Stimulated activated CD4-positive, alpha-beta T cell treated with anti-CD3 and anti-CD28 coated beads, TNF-alpha, amount 100 ng/mL, for 1 hour (primary cell): ENCODE results near the gene SLC17A2.

Experiments used
- DNase-seq, 3 donors: peaks; one replicate each; pipeline ENCODE4 v3.0.0-alpha.2; 2020; ENCODE audit warnings: low read depth in 3 of 3, low spot score in 1 of 3

Gene SLC17A2

DNA sequence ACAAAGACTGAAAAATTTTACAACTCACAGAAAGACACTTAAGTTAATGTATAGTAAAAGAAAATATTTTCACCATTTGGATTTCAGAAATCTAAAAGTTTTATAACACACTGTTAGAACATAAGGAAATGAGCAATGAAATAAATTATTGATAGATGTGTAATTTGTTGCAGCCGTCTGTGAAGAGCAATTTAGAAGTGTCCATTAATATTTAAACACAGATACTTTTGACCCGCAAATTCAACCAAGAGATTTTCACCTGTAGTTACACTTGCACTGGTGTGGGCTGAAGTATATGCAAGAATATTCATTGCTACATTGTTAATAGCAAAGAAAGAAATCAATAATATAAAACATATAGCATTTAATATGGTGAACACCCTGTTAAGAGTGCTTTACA lies 41.9 kb downstream of the SLC17A2 start:
- DNase-seq, result no peak

DNA sequence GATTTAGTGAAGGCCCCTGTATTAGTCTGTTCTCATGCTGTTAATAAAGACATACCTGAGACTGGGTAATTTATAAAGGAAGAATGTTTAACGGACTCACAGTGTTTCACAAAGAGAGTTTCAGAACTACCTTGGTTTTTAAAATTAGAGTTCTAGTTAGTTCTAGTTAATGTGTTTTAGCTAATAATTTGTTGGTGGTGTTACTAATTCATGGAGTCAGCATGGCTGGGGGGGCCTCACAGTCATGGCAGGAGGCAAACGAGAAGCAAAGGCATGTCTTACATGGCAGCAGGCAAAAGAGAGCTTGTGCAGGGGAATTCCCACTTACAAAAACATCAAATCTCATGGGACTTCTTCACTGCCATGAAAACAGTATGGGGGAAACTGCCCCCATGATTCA lies 44.4 kb downstream of the SLC17A2 start:
- DNase-seq, result no peak

DNA sequence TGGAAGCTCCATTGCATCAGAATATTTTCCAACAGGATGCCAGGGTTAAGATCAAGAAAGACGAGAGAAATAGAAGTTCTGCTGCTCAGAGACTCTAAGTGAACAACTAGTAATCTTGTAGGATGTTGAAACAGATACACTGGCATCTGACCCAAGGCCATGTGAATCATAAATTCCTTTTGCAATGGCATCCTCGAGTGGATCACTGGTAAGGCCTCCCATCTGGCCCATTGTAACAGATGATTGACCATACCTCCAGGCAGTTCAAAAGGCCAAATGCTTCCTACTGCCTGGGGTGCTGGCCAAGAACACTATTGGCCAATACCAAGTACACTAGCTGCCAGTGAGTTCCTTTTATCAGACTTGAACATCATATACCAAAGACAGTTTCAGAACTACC lies 46.5 kb downstream of the SLC17A2 start:
- DNase-seq, result no peak

DNA sequence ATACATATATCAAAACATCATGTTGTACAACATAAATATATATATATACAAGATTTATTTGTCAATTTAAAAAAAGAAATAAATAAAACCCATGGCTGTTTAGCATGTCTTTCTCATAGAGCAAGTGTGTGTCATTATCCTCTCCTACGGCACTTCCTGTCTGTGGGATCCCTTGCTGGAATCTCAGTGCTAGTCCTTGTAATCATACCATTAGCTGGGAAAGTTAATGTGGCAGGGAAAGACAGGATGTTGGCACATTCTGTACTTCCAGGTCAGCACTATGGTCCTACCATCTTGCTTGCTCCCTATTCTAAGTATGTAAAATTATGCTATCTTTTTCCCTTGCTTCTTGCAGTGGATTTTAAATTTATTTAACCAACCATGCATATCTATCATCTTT lies 47.0 kb downstream of the SLC17A2 start:
- no peak for DNase-seq

DNA sequence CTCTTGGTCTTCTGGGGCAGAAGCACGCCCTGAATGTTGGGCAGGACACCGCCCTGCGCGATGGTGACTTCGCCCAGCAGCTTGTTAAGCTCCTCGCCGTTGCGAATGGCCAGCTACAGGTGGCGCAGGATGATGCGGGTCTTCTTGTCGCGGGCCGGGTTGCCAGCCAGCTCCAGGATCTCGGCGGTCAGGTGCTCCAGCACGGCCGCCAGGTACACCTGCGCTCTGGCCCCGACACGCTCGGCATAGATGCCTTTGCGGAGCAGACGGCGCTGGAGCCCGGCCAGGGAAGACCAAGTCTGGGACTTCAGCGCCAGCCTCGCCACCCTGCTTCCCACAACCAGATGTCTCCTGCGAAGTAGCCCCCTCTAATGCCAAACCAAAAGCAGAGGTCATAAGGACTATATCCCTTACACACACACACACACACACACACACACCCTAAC lies 48.4 kb downstream of the SLC17A2 start:
- peak in 2 of 3 donors; percentile 1 to 13 for DNase-seq

DNA sequence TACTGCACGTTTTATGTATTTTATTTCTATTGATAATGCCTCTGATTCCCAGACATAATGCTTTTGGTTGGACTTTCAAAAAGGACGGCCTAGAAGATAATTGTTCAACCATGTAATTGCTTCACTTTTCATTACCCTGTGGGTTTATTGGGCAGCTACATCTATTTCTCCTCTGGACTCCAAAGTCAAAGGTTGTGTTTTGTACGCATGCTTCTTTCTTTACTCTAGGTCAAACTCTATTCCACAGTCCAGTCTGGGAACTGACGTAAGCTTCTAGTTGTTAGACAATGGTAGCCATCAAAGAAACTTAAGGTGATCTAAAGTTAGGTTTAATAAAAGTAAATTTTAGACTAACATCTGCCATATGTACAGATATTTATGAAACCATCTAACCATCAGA lies 49.9 kb downstream of the SLC17A2 start:
- no peak for DNase-seq

DNA sequence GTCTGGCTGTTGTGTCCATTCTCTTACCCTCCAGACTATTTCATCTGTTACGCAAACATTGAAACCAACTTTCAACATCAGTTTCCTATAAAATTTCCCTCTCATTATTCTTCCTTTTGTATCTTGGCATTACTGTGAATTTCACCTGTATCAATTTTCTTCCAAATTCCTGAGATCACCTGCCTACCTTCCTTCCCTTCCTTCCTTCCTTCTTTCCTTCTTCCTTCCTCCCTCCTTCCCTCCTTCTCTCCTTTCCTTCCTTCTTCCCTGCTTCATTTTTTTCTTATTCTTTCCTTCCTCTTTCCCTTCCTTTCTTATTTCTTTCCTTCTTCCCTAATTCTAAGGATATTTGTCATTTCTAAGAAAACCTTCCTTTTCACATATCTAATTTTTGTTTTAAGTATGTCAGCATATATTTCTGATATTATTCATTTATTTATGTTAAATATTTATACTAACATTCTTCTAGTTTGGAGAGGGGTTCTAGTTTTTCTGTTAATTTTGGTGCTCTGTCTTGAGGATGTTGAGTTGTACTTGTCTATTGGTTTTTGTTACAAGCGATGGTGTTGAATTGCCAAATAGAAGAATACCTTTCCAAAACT lies 51.7 kb downstream of the SLC17A2 start:
- DNase-seq, result no peak

DNA sequence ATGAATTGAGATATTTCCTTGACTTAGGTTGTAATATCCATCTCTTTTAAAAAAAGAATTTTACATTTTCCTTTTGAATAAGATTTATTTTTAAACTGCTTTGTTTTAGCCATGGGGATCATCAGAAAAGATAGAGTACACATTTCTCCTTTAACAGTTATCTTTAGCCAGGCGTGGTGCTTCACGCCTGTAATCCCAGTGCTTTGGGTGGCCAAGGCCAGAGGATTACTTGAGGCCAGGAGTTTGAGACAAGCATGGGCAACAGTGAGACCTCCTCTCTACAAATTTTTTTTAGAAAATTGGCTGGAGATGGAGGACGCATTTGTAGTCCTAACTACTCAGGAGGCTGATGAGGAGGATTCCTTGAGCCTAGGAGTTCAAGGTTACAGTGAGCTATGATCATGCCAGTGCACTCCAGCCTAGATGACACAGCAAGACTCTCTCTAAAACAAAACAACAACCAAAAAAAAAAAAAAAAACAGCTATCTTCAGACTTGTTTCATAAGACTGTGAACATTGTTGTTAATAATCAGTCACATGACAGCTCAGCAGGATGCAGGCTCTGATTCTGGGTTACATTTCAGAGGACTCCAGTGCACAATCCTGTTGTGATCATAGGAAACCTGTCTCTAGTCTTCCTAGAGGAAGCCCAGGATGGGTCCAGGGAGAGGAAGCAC lies 54.4 kb downstream of the SLC17A2 start:
- DNase-seq, result no peak

DNA sequence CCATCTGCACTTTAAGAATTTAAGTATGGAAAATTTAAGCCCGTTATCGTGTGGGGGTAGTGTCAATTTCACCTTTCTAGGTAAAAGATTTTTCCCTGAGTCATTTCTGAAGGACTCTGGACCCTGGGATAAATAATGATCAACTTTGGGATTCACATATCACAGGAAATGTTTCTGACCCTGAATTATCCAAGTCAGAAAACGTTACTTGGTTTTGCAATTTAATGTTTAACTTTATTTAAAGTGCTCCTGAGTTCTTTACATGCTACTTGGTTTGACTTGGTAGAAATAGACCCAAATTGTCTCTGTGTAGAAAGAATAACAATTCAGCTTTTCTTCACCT lies 55.0 kb downstream of the SLC17A2 start:
- DNase-seq, result no peak

DNA sequence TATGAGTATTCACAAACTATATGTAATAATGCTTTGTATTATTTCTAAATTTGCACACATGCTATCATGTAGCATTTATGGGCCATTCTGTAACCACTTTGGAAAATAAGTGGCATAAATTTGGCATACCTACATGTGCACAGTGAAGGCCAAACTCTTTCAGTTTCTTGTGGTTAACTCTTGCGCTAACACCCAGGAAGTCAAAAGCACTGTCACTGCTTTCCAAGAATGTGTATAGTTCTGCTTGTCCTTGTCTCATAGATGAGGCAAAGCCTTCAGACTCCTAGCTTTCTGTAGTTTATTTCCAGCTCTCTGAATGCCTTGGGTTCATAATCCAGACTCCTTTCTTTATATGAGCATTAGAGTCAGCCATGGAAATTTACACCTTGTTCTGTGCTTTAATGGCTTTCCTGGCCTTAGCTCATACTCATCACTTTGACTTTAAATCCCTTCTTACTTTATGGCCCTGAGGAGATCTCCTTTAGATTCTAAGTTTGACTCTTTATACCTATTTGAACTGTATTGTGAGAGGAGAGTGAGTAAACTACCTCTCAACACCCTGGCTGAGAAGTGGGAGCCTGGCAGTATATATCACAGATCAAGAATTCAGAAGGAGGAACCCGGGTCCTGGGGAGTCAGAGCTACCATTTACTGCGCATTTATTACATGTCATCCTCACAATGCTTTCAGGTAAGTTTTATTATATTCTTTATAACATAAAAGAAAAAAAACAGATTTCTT lies 55.5 kb downstream of the SLC17A2 start:
- DNase-seq, result no peak

DNA sequence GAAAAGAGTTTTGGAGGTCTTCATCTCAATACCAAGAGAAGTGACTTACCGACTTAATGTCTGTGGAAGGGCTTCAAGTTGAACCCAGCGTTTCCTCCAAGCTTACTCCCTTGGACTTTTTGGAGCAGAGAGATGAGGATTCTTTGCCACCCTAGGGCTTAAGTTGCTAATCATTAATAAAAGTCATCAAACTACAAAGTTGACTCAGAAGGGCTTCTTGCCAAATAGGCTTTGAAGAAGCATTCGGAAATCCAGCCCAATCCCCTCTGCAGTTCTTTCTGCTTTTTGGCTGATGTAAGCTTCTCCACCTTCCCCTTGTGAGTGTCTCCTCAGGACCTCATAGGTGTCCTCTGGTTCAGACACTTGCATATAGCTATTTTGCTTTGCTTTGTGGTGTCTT lies 56.4 kb downstream of the SLC17A2 start, which contains the start of gene SLC17A3:
SLC17A3 (minus strand) TSS at position 126 of the 400 bp plus-strand sequence. CDS start 5,856 bp downstream, outside the sequence.
- no peak for DNase-seq

DNA sequence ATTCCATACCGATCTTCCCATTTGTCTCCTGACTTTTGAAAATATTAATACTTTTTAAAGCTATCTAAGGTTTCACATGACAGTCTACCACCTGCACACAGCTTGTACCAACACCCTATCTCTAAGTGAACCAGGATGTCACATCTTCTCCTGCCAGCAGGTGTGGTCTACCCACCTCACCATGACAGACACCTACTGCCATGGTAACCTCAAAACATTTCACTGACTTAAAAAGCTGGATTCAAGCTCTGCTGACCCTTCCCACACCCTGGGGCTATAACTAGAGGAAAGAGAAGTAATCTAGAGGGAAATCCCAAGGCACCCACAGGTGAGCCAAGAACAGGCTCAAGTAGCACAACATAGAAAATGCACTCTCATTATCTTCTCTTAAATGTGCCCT lies 57.7 kb downstream of the SLC17A2 start:
- DNase-seq, result no peak

DNA sequence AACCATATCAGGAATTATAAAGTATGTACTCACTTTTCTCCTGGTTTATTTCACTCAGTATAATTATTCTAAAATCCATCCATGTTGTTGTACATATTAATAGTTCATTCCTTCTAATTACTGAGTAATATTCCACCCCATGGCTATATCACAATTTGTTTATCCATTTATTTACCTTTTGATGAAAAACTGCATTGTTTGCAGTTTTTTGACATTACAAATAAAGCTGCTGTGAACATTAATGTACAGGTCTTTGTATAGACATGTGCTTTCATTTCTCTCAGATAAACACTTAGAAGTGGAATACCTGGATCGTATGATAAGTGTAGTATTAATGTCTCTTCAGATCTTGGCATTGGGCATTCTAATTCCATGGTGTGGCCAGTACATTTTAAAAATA lies 60.7 kb downstream of the SLC17A2 start:
- no peak for DNase-seq

DNA sequence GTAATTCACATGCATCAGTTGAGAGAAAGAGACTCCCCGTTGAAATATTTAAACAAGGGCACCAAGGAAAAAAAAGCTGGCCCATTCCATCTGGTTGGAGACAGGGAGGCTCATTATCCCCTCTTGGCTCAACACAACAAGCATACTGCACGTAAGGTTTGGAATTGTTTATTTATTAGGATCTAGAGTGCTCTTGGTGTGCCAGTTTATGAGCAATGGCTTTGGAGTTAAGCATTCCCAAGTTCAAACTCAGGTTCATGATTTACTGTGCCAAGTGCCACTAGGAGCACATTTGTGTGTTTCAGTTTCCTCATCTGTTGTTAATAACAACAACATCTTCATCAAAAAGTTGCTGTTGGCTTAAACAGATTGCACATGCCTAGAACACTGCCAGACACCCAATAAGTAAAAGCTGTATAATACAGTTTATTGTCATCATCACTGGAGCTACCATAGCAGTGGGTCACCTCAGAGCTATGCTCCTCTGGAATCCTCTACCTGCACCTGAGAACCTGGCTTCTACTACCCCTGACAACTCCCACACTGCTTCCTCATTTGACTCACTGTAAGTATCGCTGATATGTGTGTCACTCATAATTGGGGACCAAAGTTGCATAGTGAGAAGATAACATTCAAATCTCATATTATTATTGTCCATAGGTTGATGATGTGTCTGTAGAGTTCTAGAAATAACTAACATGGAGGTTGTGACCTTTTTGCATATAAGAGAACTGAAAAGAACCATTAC lies 61.9 kb downstream of the SLC17A2 start:
- no peak for DNase-seq

DNA sequence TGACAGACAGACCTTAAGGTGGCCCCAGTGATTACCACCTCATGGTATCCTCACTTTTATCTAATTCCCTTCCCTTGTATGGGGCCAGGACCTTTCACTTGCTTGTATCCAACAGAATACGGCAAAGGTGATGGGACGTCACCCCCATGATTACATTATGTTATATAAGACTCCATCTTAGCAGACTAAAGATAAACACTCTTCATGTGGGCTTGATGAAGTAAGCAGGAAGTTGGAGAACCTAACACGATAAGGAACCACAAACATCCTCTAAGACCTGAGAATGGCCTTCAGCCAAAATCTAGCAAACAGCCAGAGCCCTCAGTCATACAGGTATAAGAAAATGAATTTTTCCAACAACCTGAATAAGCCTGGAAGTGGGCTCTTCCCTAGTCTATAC lies 64.5 kb downstream of the SLC17A2 start:
- DNase-seq, result no peak

DNA sequence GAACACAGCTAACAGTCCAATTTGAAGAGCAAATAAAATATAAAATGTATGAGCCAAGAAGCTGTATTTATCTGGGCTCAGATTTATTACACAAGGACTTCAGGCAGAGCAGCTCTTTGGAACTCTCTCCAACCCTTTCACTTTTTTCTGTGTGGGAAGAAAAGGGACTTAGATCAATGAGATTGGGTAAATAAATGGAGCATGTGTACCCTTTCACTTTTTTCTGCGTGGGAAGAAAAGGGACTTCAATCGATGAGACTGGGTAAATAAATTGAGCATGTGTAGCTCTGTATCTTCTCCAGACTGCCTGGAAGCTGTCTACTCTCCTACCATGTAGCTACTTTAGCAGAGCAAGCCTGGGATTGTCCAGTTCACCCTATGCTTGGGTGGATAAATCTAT lies 67.1 kb downstream of the SLC17A2 start:
- no peak for DNase-seq
